Central memory CD4-positive, alpha-beta T cell (primary cell): Measurements from ENCODE around the gene GCH1.

ENCODE experiments used
- DNase-seq: peaks from one replicate; pipeline ENCODE4 v3.0.0; 2022

The GCH1 gene

DNA sequence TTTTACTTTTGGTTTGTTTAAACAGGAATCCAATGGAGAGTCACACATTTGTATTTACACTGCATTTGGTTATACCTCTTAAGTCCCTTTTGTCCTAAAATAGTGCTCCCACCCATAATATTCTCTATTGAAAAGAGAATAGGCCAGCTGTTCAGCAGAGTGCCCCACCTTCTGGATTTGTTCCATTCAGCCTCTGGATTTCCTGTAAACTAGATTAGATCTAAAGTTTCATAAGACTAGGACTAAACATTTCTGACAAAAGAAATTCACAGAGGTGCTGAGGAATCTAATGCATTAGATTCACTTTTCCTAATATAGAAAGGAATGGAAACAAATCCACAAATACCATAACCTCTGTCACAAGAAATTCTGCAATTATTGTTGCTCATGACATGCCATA is 38.1 kb downstream of the GCH1 start:
- no peak for DNase-seq

DNA sequence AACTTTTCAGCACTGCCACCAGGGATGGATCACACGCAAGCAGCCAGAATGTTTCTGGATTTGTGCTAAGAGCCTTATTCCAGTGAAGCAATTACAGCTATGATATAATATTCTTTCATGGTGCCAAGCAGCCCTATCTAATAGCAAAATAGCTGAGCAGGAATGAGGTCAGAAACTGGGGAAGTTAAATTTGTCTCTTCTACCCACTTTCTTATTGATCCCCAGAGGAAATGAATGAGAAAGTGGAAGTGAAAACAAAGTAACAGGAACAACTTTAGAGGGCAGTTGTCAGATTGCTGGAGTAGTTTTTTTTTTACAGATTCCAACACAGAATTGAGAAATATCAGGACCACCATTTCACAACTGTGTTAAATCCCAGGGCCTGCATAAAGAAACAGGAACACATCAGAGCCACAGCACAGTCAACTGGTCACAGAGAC is 44.8 kb downstream of the GCH1 start:
- no peak for DNase-seq

GRCh38 chr14:54856152-54856551 is 46.5 kb downstream of the GCH1 start:
- DNase-seq = no peak

DNA sequence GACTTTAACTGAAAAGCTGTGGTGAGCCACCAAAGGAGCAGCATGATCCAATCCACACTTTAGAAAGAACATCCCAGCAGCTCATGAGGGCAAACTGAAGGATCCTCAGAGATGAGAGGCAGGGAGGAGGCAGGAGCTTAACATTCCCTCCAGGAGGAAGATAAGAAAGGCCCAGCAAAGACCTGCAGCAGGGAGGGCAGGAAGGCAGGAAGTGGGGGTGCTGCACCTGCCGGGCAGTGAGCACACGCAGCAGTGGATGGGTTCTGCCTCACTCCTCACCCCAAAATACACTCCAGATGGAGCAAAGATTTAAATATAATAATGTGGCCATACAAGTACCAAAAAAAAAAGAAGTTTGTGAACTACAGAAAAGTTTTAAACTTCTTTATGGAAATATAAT is 48.4 kb downstream of the GCH1 start:
- no peak for DNase-seq

DNA sequence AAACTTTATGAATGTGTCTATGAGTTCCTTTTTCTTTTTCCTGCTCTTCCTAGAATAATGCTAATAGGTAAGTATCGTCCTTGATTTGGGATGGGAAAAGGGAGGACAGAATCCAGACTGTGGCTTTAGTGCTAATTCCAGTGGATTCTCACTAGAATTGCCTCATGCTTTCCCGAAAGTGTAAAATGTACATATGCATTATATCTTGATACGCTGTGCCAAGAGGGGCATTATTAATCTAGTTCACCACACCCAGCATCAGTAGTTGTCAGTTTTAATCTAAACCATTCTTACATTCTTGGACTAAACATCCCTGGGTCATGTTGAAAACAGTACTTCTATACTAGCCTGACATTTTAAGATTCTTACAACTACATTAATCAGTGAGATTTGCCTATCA is 49.3 kb downstream of the GCH1 start:
- no peak for DNase-seq

DNA sequence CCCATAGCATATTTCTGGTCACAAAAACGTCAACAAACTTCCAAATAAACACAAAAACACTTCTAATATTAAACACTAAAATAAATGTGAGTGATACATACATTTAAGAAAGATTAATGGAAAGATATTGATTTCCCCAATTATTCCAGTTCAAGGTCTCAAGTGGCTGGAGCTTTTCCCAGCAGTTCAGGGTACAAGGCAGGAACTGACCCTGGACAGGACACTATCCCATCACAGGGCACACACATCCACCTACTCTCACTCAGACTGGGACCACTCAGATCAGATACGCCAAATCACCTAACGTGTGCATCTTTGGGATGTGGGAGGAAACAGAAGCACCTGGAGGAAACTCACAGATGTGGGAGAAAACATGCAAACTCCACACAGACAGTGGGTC is 50.4 kb downstream of the GCH1 start:
- DNase-seq = no peak

DNA sequence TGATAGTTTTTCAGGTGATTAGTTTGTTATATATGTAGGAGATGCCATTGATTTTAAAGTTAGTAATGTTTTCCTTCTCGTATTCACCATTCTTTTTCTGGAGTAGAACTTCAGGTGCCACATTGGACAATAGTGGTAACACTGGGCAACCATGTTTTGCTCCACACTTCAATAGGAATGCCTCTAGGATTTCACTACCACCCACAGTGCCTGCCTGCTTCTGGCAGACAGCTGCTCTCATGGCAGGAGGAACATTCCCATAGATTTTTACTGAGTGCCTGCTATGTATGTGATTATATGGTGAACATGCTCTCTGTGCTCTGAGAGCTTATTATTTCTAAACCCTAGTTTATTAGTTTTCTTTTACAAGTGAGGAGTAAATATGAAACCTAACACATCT is 53.7 kb downstream of the GCH1 start:
- no peak for DNase-seq

DNA sequence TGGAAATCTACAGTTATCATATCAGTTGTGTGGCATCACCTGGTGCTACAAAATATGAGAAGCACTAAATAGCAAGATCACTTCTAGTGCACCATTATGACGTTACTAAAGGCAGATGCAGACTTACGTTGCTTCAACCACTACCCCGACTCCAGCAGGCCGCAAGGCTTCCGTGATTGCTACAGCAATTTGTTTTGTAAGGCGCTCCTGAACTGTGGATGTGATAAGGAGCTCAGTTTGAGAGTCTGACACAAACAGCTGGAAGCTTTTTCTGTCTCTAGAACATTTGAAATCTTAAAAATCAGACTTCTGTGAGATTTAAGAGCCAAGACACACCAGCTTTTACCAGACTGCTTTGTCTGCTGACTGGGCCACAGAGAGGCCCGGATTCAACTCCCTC is 57.0 kb downstream of the GCH1 start:
- no peak for DNase-seq

- no peak for DNase-seq
Observed at GRCh38 chr14:54844479-54844878, 58.1 kb downstream of the GCH1 start.

- DNase-seq = no peak
Observed at GRCh38 chr14:54840798-54841197, 61.8 kb downstream of the GCH1 start.

GRCh38 chr14:54840336-54840735 is 62.3 kb downstream of the GCH1 start:
- no peak for DNase-seq

DNA sequence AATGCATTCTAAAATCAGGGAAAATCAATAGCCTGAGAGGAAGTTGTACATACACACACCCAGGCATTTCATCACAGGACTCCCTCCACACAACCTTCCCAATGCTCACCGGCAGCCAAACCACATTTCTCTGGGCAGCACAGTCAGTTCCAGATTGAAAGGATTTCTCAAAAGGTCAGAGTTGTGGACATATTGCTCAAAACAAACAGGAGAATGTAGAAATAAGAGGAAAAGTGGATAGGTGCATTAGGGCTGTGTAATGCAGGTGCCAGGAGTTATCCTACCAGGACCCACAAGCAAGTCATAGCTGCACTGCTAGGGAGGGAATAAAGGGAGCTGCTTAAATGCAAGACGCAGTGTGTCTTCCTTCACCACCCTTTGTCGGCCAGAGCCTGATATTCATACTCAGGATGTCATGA is 62.9 kb downstream of the GCH1 start:
- no peak for DNase-seq

DNA sequence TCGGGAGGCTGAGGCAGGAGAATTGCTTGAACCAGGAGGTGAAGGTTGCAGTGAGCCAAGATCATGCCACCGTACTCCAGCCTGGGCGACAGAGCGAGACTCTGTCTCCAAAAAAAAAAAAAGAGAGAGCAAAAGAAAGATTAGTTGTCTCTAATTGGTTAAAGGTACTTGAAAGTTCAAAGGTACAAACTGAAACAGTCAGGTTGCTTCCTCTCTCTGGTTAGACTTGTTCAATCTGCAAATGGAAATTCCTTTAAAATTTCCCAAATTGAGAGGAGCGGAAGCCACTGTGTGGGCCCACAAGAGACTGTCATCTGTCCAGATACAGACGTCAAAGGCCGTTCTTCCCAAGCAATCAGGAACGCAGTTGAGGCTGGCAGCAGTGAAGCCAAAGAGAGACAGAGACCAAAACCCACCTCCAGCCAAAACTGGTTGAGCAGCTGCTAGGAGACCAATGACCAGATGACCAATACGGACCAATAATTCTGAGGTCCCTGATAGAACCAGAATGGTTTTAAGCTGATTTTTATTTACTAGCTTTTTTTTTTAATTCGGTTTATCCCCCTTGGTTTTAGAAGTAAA is 63.6 kb downstream of the GCH1 start:
- no peak for DNase-seq

DNA sequence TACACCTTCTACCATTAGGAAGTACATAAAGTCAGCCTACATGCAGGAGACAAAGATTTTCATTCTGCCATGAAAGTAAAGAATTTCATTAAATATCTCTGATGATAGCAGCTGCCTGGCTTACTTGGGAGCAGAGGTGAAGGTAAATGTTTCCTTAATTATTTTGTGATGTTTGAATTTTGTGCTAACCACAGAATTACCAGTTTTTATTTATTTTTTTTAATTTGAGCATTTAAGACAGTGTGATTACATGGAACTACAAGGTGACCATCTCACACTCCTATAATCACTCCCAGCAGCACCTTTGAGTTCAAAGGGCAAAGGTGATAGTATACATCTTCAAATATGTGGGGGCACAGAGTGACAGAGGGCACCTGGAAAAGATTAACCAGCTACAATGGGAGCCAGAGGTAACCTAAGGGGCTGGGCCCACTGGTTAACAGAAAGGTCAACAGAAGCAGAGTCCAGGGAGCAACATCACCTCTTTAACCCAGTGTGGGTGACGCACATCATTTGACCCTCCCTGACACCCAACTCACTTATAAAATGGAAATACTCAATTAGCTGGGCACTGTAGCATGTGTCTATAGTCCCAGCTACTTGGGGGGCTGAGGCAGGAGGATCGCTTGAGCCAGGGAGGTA is 65.0 kb downstream of the GCH1 start:
- DNase-seq = no peak

DNA sequence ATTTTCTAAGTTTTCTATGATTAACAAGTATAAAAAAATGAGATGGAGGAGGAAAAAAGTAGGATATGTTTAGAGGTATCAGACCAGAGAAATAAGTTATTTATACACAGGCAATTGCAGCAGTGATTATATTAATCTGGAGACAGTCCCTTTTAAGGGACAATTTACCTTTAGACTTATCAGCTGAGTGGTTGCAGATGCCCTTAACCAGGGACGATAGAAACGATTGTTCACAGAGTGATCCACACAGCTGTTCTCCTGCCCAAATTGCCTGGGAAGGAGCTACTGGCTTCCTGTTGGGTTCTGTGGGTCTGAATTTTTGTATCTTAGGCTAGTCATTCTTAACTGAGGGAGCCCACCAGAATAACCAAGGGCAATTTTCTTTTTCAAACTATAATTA is 66.4 kb downstream of the GCH1 start:
- no peak for DNase-seq

GRCh38 chr14:54834727-54835126 is 67.9 kb downstream of the GCH1 start:
- DNase-seq = no peak

- DNase-seq = no peak
Observed at GRCh38 chr14:54834081-54834480, 68.5 kb downstream of the GCH1 start.

- DNase-seq = no peak
Observed at GRCh38 chr14:54830650-54831049, 72.0 kb downstream of the GCH1 start.

DNA sequence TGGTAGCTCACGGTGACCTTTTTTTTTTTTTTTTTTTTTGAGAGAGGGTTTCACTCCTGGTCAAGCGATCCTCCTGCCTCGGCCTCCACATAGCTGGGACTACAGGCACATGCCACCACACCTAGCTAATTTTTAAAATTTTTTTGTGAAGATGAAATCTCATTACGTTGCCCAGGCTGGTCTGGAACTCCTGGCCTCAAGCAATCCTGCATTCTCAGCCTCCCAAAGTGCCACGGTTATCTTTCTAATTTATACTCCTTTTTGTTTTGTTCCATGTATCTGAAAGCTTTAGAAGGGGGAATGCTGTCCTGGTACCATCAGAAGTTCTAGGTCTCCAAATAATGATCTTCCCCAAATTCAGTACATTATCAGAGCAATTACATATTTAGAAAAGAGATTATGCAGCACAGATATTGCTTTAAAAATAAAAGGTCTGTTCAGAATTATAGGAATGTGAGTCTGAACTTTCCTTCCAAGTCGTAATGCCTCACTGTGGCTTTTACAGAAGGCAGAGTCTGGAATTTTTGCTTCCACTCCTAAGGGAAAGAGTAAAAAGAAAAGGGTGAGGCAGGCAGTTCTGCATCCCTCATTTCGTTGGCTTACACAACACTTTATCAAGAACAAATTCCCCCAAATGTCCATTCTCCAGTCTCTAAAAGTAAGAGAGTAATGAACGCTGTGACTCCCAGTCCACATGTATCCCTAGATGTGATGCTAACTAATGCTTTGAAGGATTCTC is 73.0 kb downstream of the GCH1 start:
- no peak for DNase-seq

- no peak for DNase-seq
Observed at GRCh38 chr14:54828037-54828436, 74.6 kb downstream of the GCH1 start.

DNA sequence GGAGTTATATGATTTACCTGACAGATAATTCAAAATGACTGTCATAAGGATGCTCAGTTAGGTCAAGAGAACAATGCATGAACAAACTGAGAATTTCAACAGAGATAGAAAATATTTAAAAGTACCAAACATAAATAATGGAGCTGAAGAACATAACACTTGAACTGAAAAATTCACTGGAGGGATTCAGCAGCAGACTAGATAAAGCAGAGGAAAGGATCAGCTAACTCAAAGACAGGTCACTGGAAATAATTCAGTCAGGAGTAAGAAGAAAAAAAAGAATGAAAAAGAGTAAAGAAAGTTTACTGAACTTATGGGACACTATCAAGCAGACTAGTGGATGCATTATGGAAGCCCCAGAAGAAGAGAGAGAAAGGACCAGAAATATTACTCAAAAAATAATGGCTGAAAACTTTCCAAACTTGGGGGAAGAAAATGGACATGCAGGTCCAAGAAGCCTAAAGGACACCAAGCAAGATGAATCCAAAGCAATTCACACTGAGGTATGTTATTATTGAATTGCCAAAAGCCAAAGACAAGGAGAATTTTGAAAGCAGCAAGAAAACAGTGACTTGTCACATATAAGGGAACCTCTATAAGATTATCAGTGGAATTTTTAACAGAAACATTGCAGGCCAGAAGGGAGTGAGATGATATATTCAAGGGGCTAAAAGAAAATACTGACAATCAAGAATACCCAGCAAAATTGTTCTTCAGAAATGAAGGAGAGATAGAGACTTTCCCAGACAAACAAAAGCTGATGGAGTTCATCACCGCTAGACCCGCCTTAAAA is 78.7 kb downstream of the GCH1 start:
- no peak for DNase-seq

DNA sequence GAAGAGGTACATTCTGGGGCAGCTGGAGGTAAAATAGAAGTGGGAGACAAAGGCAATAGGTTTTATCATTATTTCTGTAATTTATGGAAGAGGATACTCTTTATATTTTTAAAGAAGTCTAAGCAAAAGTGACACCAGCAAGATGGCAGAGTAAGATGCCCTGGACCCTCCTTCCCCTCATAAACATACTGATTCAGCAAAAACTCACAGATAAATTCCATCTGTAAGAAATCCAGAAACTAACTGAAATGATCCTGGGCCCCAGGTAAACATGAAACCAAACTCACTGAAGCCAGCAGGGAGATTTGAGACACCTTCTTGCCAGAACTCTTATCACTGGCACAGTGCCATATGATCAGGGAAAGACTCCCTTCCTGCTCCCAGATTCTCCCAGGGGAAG is 79.9 kb downstream of the GCH1 start:
- DNase-seq = no peak
